GM23338 (cell line): ENCODE data around the gene SEMA4F. TPM values are rescaled to one million over a fixed set of nuclear protein-coding genes. Genes with fewer than 3 reads are reported as not detected.

Source experiments
- ATAC-seq: fragments of 200-7000 bp; cut with Tn5 transposase; 3 replicates; pipeline ENCODE4 v1.9.1; 2020
- DNase-seq: peaks from one replicate; pipeline ENCODE4 v3.0.0-alpha.2; 2015; ENCODE audit warnings: low spot score
- H2AFZ ChIP-seq: fragments of 200-600 bp; sonication (generic); 2 replicates; pipeline ENCODE4 v1.8.0; 2016; ENCODE audit warnings: antibody characterized with exemption, mild to moderate bottlenecking, moderate library complexity
- H3F3A ChIP-seq: fragments of 200-600 bp; sonication (generic); replicated peaks from 2 replicates; pipeline ENCODE4 v1.8.0; 2017; ENCODE audit warnings: antibody characterized with exemption, mixed run types, low read depth
- H3K27ac ChIP-seq: fragments of 200-600 bp; sonication (generic); 2 replicates; pipeline ENCODE4 v1.6.1; 2016; ENCODE audit warnings: low read depth
- H3K27me3 ChIP-seq: fragments of 200-600 bp; sonication (generic); 2 replicates; pipeline ENCODE4 v1.8.0; 2016; ENCODE audit warnings: mild to moderate bottlenecking, mixed run types, moderate library complexity; ENCODE audit not compliant: insufficient read depth
- H3K36me3 ChIP-seq: fragments of 200-600 bp; sonication (generic); 2 replicates; pipeline ENCODE4 v1.8.0; 2016; ENCODE audit warnings: mild to moderate bottlenecking; ENCODE audit not compliant: insufficient read depth
- H3K4me1 ChIP-seq: fragments of 200-600 bp; sonication (generic); 2 replicates; pipeline ENCODE4 v1.8.0; 2016; ENCODE audit warnings: mild to moderate bottlenecking, moderate library complexity; ENCODE audit not compliant: insufficient read depth
- H3K4me2 ChIP-seq: fragments of 200-600 bp; sonication (generic); 2 replicates; pipeline ENCODE4 v1.7.1; 2017; ENCODE audit warnings: mixed run types
- H3K4me3 ChIP-seq: fragments of 200-600 bp; sonication (generic); 2 replicates; pipeline ENCODE4 v1.6.1; 2016; ENCODE audit warnings: mixed run types
- H3K79me2 ChIP-seq: fragments of 200-600 bp; sonication (generic); replicated peaks from 2 replicates; pipeline ENCODE4 v1.8.0; 2017; ENCODE audit warnings: mild to moderate bottlenecking; ENCODE audit not compliant: insufficient read depth
- H3K9me2 ChIP-seq: fragments of 200-600 bp; sonication (generic); 2 replicates; pipeline ENCODE4 v1.8.0; 2017; ENCODE audit not compliant: insufficient read depth
- H4K20me1 ChIP-seq: fragments of 200-600 bp; sonication (generic); replicated peaks from 2 replicates; pipeline ENCODE4 v1.8.0; 2017; ENCODE audit warnings: mild to moderate bottlenecking; ENCODE audit not compliant: insufficient read depth
- H3K27ac Mint-ChIP-seq: 2 replicates; pipeline ENCODE4 v1.8.0; 2020; ENCODE audit warnings: inconsistent platforms, mild to moderate bottlenecking, moderate library complexity, mixed read lengths
- H3K27me3 Mint-ChIP-seq: 3 replicates; pipeline ENCODE4 v1.8.0; 2022; ENCODE audit warnings: low read depth, mild to moderate bottlenecking, moderate library complexity, mixed read lengths, inconsistent platforms; ENCODE audit not compliant: insufficient read depth, poor library complexity
- H3K36me3 Mint-ChIP-seq: 3 replicates; pipeline ENCODE4 v1.8.0; 2021; ENCODE audit warnings: low read depth, mild to moderate bottlenecking, inconsistent platforms, moderate library complexity, mixed read lengths
- H3K4me1 Mint-ChIP-seq: 3 replicates; pipeline ENCODE4 v1.8.0; 2020; ENCODE audit warnings: mild to moderate bottlenecking, inconsistent platforms, mixed read lengths
- H3K4me3 Mint-ChIP-seq: 3 replicates; pipeline ENCODE4 v1.8.0; 2021; ENCODE audit warnings: moderate library complexity, mild to moderate bottlenecking, inconsistent platforms, mixed read lengths
- H3K9me3 Mint-ChIP-seq: 3 replicates; pipeline ENCODE4 v1.8.0; 2020; ENCODE audit warnings: moderate library complexity, mild to moderate bottlenecking, inconsistent platforms, mixed read lengths
- CREB1 ChIP-seq: fragments of 250-450 bp; sonication (Bioruptor Pico); IDR thresholded peaks from 2 replicates; pipeline ENCODE4 v1.5.0; 2020; ENCODE audit warnings: low read depth, mild to moderate bottlenecking, moderate library complexity
- ETS1 ChIP-seq: IDR thresholded peaks from 2 replicates; pipeline ENCODE4 v1.6.1; 2016; ENCODE audit warnings: antibody characterized with exemption
- EZH2 ChIP-seq: fragments of 200-600 bp; sonication (generic); IDR thresholded peaks from one replicate; pipeline ENCODE4 v1.8.0; 2017; ENCODE audit warnings: antibody characterized with exemption, mild to moderate bottlenecking, low read depth; ENCODE audit not compliant: unreplicated experiment
- EZH2phosphoT487 ChIP-seq: fragments of 200-600 bp; sonication (generic); IDR thresholded peaks from one replicate; pipeline ENCODE4 v1.8.1; 2018; ENCODE audit warnings: antibody characterized with exemption; ENCODE audit not compliant: unreplicated experiment
- JUNB ChIP-seq: IDR thresholded peaks from one replicate; pipeline ENCODE4 v1.6.1; 2016; ENCODE audit warnings: antibody characterized with exemption; ENCODE audit not compliant: unreplicated experiment
- NANOG ChIP-seq: IDR thresholded peaks from 2 replicates; pipeline ENCODE4 v1.6.1; 2016; ENCODE audit warnings: antibody characterized with exemption, borderline replicate concordance
- POLR2AphosphoS5 ChIP-seq: IDR thresholded peaks from 2 replicates; pipeline ENCODE4 v1.6.1; 2016; ENCODE audit warnings: antibody characterized with exemption, low read depth
- REST ChIP-seq: IDR thresholded peaks from one replicate; pipeline ENCODE4 v1.6.1; 2018; ENCODE audit warnings: antibody characterized with exemption; ENCODE audit not compliant: unreplicated experiment
- STAT1 ChIP-seq: IDR thresholded peaks from one replicate; pipeline ENCODE4 v1.6.1; 2016; ENCODE audit warnings: antibody characterized with exemption; ENCODE audit not compliant: unreplicated experiment
- ZNF114 ChIP-seq: fragments of 250-450 bp; sonication (Bioruptor Pico); IDR thresholded peaks from 2 replicates; pipeline ENCODE4 v1.5.0; 2020; ENCODE audit warnings: mild to moderate bottlenecking, moderate library complexity
- ZNF331 ChIP-seq: fragments of 250-450 bp; sonication (Bioruptor Pico); IDR thresholded peaks from 2 replicates; pipeline ENCODE4 v1.5.0; 2020; ENCODE audit warnings: low read depth, mild to moderate bottlenecking, moderate library complexity
- ZNF462 ChIP-seq: fragments of 250-450 bp; sonication (Bioruptor Pico); IDR thresholded peaks from 2 replicates; pipeline ENCODE4 v1.5.0; 2020; ENCODE audit warnings: mild to moderate bottlenecking, moderate library complexity
- polyA plus RNA-seq: library from polyadenylated mRNA; unstranded; fragments of >200 nt; fragmentation: Nextera tagmentation; extraction: Ambion mirVana; gene quantifications from 2 replicates; pipeline ENCODE4 v1.2.1, GENCODE V29; 2016
- total RNA-seq: library from RNA; depleted of rRNA; stranded (reverse); fragments of >200 nt; shearing (Covaris generic); gene quantifications from 2 replicates; pipeline ENCODE4 v1.2.3, GENCODE V29; 2014
- TF ChIP-seq, protein P1 (sequence below), 2 experiments: fragments of 200-600 bp in 1 of 2; sonication (generic) in 1 of 2; conservative IDR thresholded peaks; 2 replicates each; pipeline versions ENCODE4 v1.5.1 to v1.6.1; 2016 to 2017; ENCODE audit warnings: antibody characterized with exemption in 2 of 2, low read depth in 2 of 2, mild to moderate bottlenecking in 2 of 2, moderate library complexity in 1 of 2

Gene SEMA4F
- total and polyA plus RNA-seq, 2 experiments from 2014 or later = 2.2 to 3.2 TPM

GRCh38 chr2:74689671-74690070 lies 35.6 kb downstream of the SEMA4F start:
- Histone ChIP-seq H3K9me2 (no peaks in the 10 kb centered on the region), H3K4me2 (no peak overlapping the region), H2AFZ (no peak overlapping the region), H3K27me3 (no peaks in the 10 kb centered on the region), H3F3A (no peaks in the 10 kb centered on the region), H3K4me1 (no peaks in the 10 kb centered on the region), H3K36me3 (no peaks in the 10 kb centered on the region), H3K4me3 (no peak overlapping the region), H4K20me1 (no peaks in the 10 kb centered on the region), H3K79me2 (no peaks in the 10 kb centered on the region), H3K27ac (no peak overlapping the region)
- no peaks in the 10 kb centered on the region for H3K9me3 Mint-ChIP-seq
- ATAC-seq = no peak
- no peak overlapping the region for H3K4me3 Mint-ChIP-seq
- H3K27ac Mint-ChIP-seq = no peak overlapping the region; the same call in 1 of the 2 replicates
- peaks cover 4% of the 10 kb centered on the region for H3K27me3 Mint-ChIP-seq
- DNase-seq = no peak
- H3K36me3 Mint-ChIP-seq = no peaks in the 10 kb centered on the region
- TF ChIP-seq, protein P1, sequence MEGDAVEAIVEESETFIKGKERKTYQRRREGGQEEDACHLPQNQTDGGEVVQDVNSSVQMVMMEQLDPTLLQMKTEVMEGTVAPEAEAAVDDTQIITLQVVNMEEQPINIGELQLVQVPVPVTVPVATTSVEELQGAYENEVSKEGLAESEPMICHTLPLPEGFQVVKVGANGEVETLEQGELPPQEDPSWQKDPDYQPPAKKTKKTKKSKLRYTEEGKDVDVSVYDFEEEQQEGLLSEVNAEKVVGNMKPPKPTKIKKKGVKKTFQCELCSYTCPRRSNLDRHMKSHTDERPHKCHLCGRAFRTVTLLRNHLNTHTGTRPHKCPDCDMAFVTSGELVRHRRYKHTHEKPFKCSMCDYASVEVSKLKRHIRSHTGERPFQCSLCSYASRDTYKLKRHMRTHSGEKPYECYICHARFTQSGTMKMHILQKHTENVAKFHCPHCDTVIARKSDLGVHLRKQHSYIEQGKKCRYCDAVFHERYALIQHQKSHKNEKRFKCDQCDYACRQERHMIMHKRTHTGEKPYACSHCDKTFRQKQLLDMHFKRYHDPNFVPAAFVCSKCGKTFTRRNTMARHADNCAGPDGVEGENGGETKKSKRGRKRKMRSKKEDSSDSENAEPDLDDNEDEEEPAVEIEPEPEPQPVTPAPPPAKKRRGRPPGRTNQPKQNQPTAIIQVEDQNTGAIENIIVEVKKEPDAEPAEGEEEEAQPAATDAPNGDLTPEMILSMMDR (conservative IDR thresholded peaks at IDR 0.05; ENCODE audit: low read depth in 2 of 2) = no peak
- no peak for TF ChIP-seq CREB1 (CRISPR knock-in tag)
- TF ChIP-seq NANOG = no peak
- no peak for TF ChIP-seq EZH2
- no peak for TF ChIP-seq ETS1
- no peak for TF ChIP-seq ZNF114 (CRISPR knock-in tag)
- TF ChIP-seq REST = no peak
- no peak for TF ChIP-seq POLR2AphosphoS5
- TF ChIP-seq JUNB = no peak
- TF ChIP-seq ZNF462 (CRISPR knock-in tag) = no peak
- TF ChIP-seq EZH2phosphoT487 = no peak
- no peak for TF ChIP-seq ZNF331 (CRISPR knock-in tag)
- no peak for TF ChIP-seq STAT1
- no peaks in the 10 kb centered on the region for H3K4me1 Mint-ChIP-seq
